ENCODE measurements around the gene SCMH1.
"Not testable (repeated sequence)": the region's sequence is repeated elsewhere in the genome, so short reads cannot be mapped to it uniquely, and the experiment has no call there.

The SCMH1 gene

GRCh38 chr1:41249319-41249718, 7.2 kb upstream of the SCMH1 start:
- ATAC-seq (no peak), DNase-seq (no peak)

DNA sequence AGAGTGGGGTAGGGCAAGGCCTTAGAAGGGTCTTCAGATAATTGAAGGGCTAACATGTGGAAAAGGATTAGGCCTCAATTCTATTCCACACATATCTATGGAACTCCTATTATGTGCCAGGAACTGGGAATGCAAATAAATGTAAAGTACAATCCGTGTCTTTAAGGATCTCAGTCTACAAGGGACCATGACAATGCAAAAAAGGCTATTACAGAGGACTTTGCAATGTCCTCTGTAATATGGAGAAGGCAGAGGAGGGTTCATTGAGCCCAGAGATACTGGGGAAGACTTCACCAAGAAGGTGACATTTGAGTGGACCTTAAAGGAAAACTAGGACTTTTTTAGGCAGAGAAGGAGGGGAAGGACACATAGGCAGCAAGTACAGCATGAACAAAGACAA, 4.5 kb upstream of the SCMH1 start:
- no peak for DNase-seq
- no peak for ATAC-seq

GRCh38 chr1:41245659-41246058, 3.6 kb upstream of the SCMH1 start:
- no peak for ATAC-seq
- DNase-seq = no peak

DNA sequence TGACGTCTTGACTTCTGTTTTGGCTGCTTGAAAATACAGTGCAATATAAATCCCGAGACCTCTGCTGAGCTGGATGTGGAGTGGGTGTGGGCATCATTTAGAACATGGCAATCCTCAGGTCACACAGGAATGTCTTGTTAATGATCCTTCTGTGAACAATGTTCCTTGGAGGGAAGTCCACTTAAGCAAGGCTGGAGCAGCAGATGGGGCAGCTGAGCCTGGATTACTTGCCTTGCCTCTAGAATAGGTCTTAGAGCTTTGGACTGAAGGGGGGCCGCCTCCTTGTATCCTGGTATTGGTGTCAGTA, 926 bp upstream of the SCMH1 start:
- no peak for DNase-seq
- ATAC-seq = no peak

DNA sequence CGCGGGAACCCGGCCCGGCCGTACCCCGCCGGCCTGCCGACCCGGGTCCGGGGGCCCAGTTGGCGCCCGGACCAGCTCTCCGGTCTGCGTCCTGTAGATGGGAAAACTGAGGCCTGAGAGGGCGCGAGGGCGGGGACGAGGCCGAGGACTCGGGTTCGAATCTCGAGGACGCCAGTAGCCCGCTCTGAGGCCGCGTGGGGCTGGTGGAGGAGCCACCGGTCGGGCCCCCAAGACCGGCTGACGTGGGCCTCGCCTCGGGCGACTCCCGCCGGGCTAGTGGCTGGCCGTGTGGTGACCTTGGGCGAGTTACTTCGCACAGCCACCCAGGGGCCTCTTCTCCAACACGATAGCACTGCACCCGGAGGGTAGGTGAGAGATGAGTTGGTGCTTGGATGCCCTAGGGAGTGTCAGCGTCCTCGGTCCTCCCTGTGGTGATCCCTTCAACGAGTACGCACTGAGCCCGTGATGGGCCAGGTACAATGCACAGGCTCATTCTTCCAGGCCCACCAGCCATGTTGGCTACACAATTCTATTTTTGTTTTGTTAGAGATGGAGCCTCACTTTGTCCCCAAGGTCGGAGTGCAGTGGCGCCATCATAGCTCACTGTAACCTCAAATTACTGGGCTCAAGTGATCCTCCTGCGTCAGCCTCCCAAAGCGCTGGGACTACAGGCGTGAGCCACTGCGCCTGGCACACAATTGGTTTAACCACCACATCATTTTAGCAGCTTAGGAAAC, 404 bp upstream of the SCMH1 start:
- no peak for ATAC-seq
- no peak for DNase-seq

DNA sequence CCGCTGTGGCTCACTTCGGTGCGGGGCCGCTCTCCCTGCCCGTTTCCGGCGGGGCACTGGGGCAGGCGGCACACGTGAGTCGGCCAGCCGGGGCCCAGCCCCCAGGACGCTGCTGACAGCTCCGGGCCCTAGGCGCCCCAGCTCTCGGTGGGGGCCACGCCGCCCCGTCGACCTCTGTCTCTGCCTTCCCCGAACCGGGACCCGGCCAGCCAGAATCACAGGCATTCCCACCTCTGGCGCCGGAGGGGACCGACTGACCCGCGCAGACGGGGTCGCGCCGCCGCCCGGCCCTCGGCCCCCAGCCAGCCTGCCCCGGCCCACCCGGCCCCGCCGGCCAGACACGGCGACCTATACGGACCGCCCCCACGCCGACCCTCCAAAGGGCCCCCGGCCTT, 755 bp downstream of the SCMH1 start:
- ATAC-seq = peak; percentile 73
- DNase-seq = peak; percentile 70

- no peak for ATAC-seq
- DNase-seq = no peak
Measured at GRCh38 chr1:41240781-41241353, 1.2 kb downstream of the SCMH1 start.

DNA sequence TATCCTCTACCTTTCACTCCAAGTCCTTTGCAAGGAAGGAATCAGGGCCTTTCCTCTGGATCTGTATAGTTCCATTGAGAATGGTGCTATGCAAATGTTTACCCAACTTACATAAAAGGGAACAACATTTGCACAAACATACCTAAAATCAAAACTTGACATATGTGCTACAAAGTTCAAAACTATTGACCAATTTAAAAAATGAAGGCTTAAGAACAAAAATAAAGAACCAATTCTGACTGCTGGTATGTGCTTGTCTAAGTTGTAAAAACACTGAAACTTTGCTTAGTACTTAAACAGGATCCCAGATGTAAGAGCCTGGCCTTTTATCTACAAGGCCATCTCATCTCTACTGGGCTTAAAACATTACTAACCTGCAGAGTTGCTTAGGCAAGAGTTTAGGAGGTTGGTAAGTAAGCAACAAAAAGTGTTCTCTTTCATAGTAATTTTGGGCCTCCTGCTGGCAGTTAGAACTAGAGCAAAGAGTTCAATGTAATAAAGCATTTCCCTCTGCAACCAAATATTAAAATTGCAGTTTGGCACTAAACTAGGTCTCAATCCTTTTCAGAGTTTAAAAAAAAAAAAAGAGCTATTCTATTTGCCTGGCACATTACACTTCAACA, 2.0 kb downstream of the SCMH1 start:
- ATAC-seq = no peak
- DNase-seq = no peak

DNA sequence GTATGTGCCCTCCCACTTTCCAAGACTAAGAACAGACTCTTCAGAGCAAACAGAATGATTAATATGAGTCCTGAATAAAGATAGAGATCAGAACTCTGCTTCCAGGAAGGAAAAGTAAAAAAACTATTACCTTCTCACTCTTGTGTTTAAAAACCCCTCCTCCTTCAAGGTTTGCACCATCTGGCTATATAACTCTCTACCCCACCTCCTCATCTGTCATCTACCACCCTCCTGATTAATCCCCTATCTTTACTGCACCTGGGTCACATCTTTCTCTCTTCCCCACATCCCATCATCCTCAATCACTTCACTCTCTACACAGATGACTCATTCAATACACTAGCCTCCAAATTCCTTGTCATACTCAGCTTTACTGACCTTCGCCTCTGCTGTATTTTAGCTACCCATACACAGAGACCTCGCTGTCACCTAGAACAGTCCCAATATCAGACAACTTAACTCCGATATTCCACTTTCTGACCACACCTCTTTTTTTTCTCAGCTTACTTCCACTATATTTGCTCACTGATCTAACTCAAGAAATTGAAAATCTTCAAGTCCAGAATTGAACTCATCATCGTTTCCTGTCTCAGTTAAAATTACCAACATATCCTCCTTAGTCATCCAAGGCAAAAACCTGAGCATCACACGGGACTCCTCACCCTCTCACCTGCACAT, 3.7 kb downstream of the SCMH1 start:
- DNase-seq = no peak
- no peak for ATAC-seq

- no peak for ATAC-seq
- no peak for DNase-seq
Measured at GRCh38 chr1:41236781-41237180, 5.3 kb downstream of the SCMH1 start.

DNA sequence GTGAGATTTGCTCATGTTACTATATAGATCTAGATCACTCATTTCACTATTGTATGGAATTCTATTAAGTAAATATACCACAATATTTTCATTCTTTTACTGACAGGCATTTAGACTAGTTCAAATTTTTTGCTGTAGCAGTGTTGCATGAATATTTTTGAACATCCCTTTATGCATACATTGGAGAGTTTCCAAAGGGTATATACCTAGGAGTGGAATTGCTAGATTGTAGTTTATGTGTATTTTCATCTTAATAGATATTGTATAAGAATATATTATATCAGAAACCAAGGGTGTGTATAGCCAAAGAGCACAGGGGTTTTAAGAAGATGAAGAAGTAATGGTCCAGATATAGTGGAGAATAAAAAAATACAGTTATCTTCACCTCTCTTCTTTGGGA, 6.2 kb downstream of the SCMH1 start:
- DNase-seq (no peak), ATAC-seq (no peak)

GRCh38 chr1:41233708-41234107, 8.4 kb downstream of the SCMH1 start:
- ATAC-seq = no peak
- no peak for DNase-seq

DNA sequence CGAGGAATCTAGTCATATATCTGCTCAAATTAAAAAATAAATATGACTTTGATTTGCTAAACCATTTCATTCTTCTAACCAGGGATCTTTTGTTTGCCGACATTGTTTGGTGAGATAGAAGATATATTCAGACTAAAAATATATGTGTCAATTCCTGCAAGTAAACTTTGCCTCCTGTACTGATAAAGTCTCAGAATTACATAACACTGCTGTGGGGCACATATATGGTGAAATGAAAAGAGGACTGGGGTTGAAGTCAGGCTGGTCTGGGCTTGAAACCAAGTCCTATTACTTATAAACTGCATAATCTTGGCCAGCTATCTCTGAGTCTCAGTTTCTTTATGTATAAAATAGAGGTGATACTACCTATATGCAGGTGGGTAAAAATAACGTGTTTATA, 9.8 kb downstream of the SCMH1 start:
- DNase-seq = no peak
- no peak for ATAC-seq

DNA sequence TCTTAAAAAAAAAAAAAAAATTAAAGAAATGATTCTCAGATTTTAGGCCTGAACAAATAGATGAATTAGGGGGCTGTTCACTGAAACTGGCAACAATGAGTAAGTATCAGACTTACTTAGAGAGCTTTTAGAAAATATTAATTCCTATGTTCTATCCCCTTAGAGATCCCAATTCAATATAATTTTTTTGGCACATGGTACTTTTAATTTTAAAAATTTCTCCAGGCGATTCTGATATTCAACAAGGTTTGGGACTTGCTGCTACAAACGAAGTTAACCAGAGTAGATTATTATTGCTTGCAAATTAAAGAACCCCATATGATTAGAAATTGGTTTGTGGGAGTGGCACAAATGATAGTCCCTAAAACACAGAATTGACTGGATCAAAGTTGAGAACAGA, 11.4 kb downstream of the SCMH1 start:
- DNase-seq = no peak
- no peak for ATAC-seq

DNA sequence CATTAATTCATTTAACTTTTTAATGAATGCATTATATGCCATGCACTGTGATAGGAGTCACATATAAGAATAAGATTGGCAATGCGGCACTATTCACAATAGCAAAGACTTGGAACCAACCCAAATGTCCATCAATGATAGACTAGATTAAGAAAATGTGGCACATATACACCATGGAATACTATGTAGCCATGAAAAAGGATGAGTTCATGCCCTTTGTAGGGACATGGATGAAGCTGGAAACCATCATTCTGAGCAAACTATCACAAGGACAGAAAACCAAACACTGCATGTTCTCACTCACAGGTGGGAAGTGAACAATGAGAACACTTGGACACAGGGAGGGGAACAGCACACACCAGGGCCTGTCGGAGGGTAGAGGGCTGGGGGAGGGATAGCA, 12.9 kb downstream of the SCMH1 start:
- ATAC-seq, DNase-seq: not testable (repeated sequence)

DNA sequence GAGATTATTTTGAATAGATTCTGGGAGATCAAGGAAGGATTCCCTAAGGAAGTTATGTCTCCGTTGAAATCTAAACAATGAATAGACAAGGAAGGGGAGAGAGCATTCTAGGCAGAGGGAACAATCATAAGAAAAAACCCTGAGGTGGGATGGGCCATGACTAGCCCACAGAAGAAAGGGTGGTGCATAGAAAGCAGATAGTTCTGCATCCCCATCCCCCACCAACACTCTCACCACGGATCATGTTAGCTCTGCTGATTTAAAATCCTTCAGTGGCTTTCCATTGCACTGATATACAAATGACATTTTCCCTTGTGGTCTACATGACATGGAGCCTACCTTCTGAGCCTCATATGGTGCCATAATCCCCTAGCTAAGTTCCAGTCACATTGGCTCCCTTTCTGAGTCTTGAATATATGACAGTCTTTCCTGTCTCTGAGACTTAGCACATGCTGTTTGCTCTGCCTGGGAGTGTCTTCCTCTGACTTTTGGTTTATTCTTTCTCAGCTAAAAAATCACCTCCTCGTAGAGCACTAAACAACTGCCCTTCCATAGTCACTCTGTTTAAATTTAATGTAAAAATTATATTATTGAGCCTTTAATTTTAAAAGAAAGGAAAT, 15.2 kb downstream of the SCMH1 start:
- ATAC-seq = peak; percentile 36
- DNase-seq = no peak

DNA sequence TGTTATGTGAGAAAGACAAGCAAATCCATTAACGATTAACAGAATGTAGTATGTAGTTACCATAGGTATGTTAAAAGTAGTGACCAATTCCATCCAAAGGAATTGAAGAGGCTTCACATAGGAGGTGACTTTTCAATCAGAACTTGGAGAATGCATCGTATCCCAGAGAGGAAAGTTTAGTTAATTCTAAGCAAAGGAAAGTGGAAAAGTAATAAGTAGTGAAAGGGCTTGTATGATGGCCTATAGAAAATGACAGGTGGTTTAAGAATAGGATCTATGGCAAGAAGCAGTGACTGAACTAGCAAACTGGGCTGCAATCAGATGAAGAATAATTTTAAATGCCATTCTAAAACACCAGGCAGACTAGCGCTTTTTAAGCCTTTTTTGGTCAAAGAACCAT, 16.6 kb downstream of the SCMH1 start:
- no peak for ATAC-seq
- DNase-seq = no peak

- no peak for DNase-seq
- ATAC-seq = no peak
Measured at GRCh38 chr1:41222496-41222895, 19.6 kb downstream of the SCMH1 start.

GRCh38 chr1:41221995-41222394, 20.1 kb downstream of the SCMH1 start:
- ATAC-seq (no peak), DNase-seq (no peak)

- DNase-seq = no peak
- ATAC-seq = no peak
Measured at GRCh38 chr1:41218152-41218551, 24.0 kb downstream of the SCMH1 start.

- no peak for DNase-seq
- no peak for ATAC-seq
Measured at GRCh38 chr1:41217441-41217840, 24.7 kb downstream of the SCMH1 start.

- ATAC-seq (no peak), DNase-seq (no peak)
Measured at GRCh38 chr1:41215623-41216022, 26.5 kb downstream of the SCMH1 start.

- no peak for DNase-seq
- ATAC-seq = no peak
Measured at GRCh38 chr1:41213341-41213740, 28.8 kb downstream of the SCMH1 start.

All from stimulated activated naive CD8-positive, alpha-beta T cell treated with anti-CD3 and anti-CD28 coated beads, Interleukin-15, Interleukin-2, amounts not matched to agents 100 U/mL and 50 U/mL, for 24 hours (primary cell).